Measurements from ENCODE around the gene GSS.

GSS gene

DNA sequence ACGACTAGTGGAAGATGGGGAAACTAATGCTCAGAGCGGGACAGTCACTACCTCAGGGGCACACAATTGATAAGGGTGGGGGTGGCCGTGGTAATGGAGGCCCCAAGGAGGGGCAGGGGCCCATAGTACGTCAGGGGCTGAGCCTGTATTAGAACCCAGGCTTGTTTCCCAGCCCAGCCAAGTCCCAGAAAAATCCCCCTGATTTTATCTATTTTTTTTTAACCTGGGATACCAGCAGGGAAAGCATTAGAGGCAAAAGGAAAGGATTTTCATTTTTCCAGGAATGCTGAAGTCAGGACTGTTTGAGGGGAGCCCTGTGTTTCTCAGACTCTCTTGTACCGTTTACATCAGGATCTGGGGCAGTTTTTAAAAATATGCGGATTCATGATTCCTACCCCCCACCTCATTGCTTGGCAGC is 444 bp upstream of the GSS start:
- peak overlapping the region; percentile 97 for H3K4me3 Mint-ChIP-seq
- peaks cover 13% of the 10 kb centered on the region for H3K27me3 Mint-ChIP-seq (ENCODE audit: low read depth, poor library complexity)
- DNase-seq: no peak
- no peaks in the 10 kb centered on the region for H3K9me3 Mint-ChIP-seq
- peaks cover 5% of the 10 kb centered on the region for H3K36me3 Mint-ChIP-seq (ENCODE audit: low read depth)
- TF ChIP-seq, protein P1, sequence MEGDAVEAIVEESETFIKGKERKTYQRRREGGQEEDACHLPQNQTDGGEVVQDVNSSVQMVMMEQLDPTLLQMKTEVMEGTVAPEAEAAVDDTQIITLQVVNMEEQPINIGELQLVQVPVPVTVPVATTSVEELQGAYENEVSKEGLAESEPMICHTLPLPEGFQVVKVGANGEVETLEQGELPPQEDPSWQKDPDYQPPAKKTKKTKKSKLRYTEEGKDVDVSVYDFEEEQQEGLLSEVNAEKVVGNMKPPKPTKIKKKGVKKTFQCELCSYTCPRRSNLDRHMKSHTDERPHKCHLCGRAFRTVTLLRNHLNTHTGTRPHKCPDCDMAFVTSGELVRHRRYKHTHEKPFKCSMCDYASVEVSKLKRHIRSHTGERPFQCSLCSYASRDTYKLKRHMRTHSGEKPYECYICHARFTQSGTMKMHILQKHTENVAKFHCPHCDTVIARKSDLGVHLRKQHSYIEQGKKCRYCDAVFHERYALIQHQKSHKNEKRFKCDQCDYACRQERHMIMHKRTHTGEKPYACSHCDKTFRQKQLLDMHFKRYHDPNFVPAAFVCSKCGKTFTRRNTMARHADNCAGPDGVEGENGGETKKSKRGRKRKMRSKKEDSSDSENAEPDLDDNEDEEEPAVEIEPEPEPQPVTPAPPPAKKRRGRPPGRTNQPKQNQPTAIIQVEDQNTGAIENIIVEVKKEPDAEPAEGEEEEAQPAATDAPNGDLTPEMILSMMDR (IDR thresholded peaks at IDR 0.05): no peak
- peaks cover 53% of the 10 kb centered on the region for H3K4me1 Mint-ChIP-seq
- H3K27ac Mint-ChIP-seq: peak overlapping the region; percentile 99

- Mint-ChIP-seq H3K9me3 (no peaks in the 10 kb centered on the region), H3K4me3 (peak overlapping the region; percentile 97), H3K27me3 (ENCODE audit: low read depth, poor library complexity) (peaks cover 10% of the 10 kb centered on the region), H3K27ac (peak overlapping the region; percentile 99), H3K4me1 (peaks cover 47% of the 10 kb centered on the region), H3K36me3 (ENCODE audit: low read depth) (peaks cover 10% of the 10 kb centered on the region)
- no peak for DNase-seq
- TF ChIP-seq, protein P1 (IDR thresholded peaks at IDR 0.05): no peak
These were observed 739 bp downstream of the GSS start for GRCh38 chr20:34954904-34955230.

GRCh38 chr20:34953960-34954359 is 1.6 kb downstream of the GSS start:
- Mint-ChIP-seq H3K27me3 (ENCODE audit: low read depth, poor library complexity) (peaks cover 10% of the 10 kb centered on the region), H3K27ac (no peak overlapping the region), H3K9me3 (no peaks in the 10 kb centered on the region), H3K36me3 (ENCODE audit: low read depth) (peaks cover 16% of the 10 kb centered on the region), H3K4me3 (peak overlapping the region; percentile 50), H3K4me1 (peaks cover 47% of the 10 kb centered on the region)
- TF ChIP-seq, protein P1 (IDR thresholded peaks at IDR 0.05): no peak
- no peak for DNase-seq

DNA sequence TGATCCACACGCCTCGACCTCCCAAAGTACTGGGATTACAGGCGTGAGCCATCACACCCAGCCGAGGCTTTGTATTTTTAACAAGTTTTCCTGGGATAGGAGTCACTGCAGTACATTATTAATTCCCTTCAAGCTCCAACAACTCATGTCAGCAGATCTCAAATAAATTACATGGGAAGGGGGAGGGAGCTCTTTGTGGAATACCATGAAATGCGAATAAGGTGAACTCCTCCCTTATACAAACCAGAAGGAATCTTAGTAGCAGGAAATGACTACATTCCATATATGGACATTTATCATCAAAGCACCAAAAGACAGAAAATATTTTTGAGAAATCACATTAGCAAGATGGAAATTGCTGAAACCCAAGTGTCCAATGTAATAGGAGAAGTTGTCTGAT is 2.9 kb downstream of the GSS start:
- Mint-ChIP-seq H3K36me3 (ENCODE audit: low read depth) (peaks cover 16% of the 10 kb centered on the region), H3K27ac (peak overlapping the region; percentile 37), H3K27me3 (ENCODE audit: low read depth, poor library complexity) (peaks cover 6% of the 10 kb centered on the region), H3K4me1 (peaks cover 47% of the 10 kb centered on the region), H3K4me3 (no peak overlapping the region), H3K9me3 (no peaks in the 10 kb centered on the region)
- no peak for DNase-seq
- TF ChIP-seq, protein P1 (IDR thresholded peaks at IDR 0.05): no peak

DNA sequence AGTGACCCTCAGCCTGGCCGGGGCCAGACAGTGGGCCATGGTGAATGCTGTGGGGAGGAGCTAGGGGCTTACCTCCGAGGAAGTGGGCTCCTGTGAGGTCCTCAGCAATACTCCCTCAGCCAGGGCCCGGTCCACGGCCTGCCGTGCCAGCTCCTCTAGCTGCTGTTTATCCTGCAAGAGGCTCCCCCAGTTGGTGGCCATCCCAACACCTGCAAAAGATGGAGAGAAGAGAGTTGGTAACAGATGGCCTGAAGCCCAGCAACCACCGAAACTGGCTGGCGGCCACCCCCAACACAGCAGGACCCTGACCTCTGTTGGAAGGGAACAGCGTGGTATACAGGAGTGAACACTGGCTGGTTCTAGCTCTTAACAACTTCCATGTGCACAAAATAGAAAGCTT is 4.0 kb downstream of the GSS start:
- Mint-ChIP-seq H3K4me3 (no peak overlapping the region), H3K4me1 (peaks cover 40% of the 10 kb centered on the region), H3K27me3 (ENCODE audit: low read depth, poor library complexity) (peaks cover 6% of the 10 kb centered on the region), H3K27ac (no peak overlapping the region), H3K9me3 (no peaks in the 10 kb centered on the region), H3K36me3 (ENCODE audit: low read depth) (peaks cover 16% of the 10 kb centered on the region)
- TF ChIP-seq, protein P1 (IDR thresholded peaks at IDR 0.05): no peak
- DNase-seq: no peak

DNA sequence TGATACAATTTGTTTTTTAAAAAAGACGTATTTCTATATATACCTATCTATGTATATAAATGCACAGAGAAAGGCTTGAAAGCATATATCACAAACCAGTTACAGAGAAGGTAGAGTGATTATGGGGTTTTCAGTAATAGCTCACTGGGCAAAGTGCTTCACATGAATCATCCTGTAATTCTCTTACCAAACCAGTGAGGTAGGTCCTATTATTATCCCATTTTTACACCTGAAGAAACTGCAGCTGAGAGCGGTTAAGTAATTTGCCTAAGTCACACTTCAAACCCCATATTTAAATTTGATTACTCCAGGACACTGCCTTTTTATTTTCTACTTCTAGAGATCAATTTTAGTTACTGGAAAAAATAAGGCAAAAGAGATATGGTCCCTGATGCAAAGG is 4.4 kb downstream of the GSS start:
- H3K4me3 Mint-ChIP-seq: no peak overlapping the region
- peaks cover 17% of the 10 kb centered on the region for H3K36me3 Mint-ChIP-seq (ENCODE audit: low read depth)
- peaks cover 36% of the 10 kb centered on the region for H3K4me1 Mint-ChIP-seq
- DNase-seq: no peak
- no peak overlapping the region for H3K27ac Mint-ChIP-seq
- no peaks in the 10 kb centered on the region for H3K9me3 Mint-ChIP-seq
- H3K27me3 Mint-ChIP-seq (ENCODE audit: low read depth, poor library complexity): peaks cover 6% of the 10 kb centered on the region
- TF ChIP-seq, protein P1 (IDR thresholded peaks at IDR 0.05): no peak
